GM06990 (cell line): ENCODE measurements around the gene DRG2.

Experiments
- DNase-seq: peaks from one replicate; pipeline ENCODE4 v3.0.0-alpha.2; 2011; ENCODE audit not compliant: insufficient read length; ENCODE audit errors: extremely low read depth
- H3K27me3 ChIP-seq: replicated peaks from 2 replicates; pipeline ENCODE4 v1.6.0; 2011; ENCODE audit warnings: low read length; ENCODE audit not compliant: control insufficient read depth, insufficient read depth
- H3K36me3 ChIP-seq: 2 replicates; pipeline ENCODE4 v1.5.1; 2011; ENCODE audit warnings: low read length; ENCODE audit not compliant: control insufficient read depth, insufficient read depth
- H3K4me3 ChIP-seq: replicated peaks from 2 replicates; pipeline ENCODE4 v1.5.1; 2011; ENCODE audit warnings: low read depth, mild to moderate bottlenecking, control low read depth, low read length
- CTCF ChIP-seq: IDR thresholded peaks from 2 replicates; pipeline ENCODE4 v1.5.1; 2011; ENCODE audit warnings: low read length, control low read depth, mild to moderate bottlenecking, inconsistent platforms; ENCODE audit not compliant: insufficient read depth, poor library complexity, severe bottlenecking

The DRG2 gene

GRCh38 chr17:18107971-18108370, 20.2 kb downstream of the DRG2 start:
- Histone ChIP-seq H3K4me3 (no peak overlapping the region), H3K27me3 (no peaks in the 10 kb centered on the region), H3K36me3 (peaks cover 16% of the 10 kb centered on the region)
- no peak for TF ChIP-seq CTCF
- no peak for DNase-seq

- TF ChIP-seq CTCF: no peak
Measured at GRCh38 chr17:18108401-18109312, 20.9 kb downstream of the DRG2 start, which contains the start of gene MYO15A. Gene MYO15A (plus strand): TSS chr17:18108756. CDS start chr17:18118801, 10,045 bp downstream.

GRCh38 chr17:18109935-18110485, 22.3 kb downstream of the DRG2 start:
- no peak for TF ChIP-seq CTCF
- no peaks in the 10 kb centered on the region for H3K27me3 ChIP-seq
- H3K36me3 ChIP-seq: peaks cover 11% of the 10 kb centered on the region
- no peak for DNase-seq
- H3K4me3 ChIP-seq: no peak overlapping the region

More at GRCh38 chr17:18108401-18109312, 20.9 kb downstream of the DRG2 start, which contains the start of gene MYO15A:
- H3K36me3 ChIP-seq: peaks cover 13% of the 10 kb centered on the region
- DNase-seq: no peak
- H3K27me3 ChIP-seq: no peaks in the 10 kb centered on the region
- H3K4me3 ChIP-seq: no peak within 1 kb of the TSS

- Histone ChIP-seq H3K27me3 (no peaks in the 10 kb centered on the region), H3K4me3 (no peak overlapping the region), H3K36me3 (peaks cover 8% of the 10 kb centered on the region)
- DNase-seq: no peak
- no peak for TF ChIP-seq CTCF
Measured at GRCh38 chr17:18110636-18111145, 22.9 kb downstream of the DRG2 start.

GRCh38 chr17:18111330-18111971, 23.7 kb downstream of the DRG2 start:
- no peak for DNase-seq
- Histone ChIP-seq H3K36me3 (peaks cover 2% of the 10 kb centered on the region; the same call in 1 of the 2 replicates), H3K27me3 (no peaks in the 10 kb centered on the region), H3K4me3 (no peak overlapping the region)
- TF ChIP-seq CTCF: no peak
